ENCODE measurements around the gene PDE4D.

The PDE4D gene

DNA sequence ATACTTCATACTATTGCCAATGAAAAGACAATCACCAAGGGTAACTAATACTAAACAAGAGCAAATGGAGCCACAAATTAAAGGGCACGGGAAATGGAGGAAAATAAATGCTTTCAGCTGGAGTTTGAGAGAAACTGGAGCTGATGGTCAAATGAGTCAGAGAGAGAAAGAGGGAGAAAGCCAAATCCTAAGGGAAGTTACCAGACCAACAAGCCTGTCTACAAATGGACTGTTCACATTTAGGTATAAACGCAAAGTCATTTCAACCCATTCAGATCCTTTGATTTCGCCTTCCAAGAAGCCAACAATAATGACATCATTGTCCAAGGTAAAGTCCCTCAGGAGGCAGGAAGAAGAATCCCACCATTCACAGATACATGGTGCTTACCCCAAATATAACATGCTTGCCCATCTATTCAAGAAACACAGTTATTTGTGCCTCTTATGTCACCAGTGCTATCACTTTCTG is 958.9 kb downstream of the PDE4D start:
- DNase-seq = no peak

DNA sequence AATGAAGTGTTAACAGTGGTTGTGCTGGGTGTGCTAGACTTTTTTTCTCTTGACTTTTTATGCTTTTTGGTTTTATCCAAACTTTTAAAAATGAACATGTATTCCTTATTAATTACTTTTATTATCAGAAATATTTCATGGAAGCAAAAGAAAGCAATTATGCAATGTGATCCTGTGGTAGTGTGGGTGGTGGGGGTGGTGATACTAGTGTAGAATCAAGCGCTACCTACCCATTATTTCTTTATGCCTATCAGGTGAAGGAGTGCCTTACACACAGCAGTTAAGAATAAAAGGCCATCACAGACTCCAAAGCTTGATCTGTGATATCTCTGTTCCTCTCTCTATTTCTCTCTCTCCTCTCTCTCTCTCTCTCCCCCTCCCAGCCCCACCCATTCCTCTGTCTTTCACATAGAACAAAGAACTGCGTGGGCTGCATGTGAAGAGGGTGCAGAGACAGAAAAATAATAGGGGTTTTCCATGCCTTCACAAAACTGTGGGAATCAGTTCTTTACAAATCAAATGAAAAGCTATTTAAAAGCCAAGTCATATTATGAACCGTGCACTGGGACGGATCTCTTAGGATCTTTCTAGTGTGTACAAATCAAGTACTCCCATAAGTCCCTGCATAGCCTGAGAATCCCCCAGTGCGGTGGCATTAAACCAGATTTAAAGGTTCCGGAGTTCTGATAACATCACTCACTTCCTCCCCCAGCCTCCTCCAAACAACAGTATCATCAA is 959.5 kb downstream of the PDE4D start:
- DNase-seq = no peak

DNA sequence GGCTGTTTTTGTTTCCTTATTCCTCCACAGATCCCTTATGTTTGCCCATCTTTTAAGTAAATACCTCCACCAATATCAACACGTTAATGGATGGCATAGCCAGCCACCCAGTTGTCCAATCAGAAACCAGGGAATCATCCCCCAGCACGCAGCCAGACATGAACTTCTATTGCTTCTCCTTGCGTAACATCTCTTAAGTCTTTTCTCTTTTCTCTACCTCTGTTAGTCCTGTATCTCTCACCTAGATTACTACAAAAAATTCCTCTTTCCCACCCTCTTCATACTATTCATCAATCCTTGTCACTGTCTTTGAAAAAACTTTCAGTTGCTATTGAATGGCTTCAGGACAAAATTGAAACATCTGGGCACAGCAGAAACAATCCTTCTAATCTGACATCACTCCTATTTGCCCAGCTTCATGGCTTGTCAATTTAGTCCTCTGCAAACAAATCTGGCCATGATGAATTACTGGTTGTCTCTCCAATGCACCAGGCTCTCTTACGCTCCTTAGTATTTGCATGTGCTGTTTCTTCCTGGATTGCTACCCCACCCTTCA is 961.4 kb downstream of the PDE4D start:
- no peak for DNase-seq

DNA sequence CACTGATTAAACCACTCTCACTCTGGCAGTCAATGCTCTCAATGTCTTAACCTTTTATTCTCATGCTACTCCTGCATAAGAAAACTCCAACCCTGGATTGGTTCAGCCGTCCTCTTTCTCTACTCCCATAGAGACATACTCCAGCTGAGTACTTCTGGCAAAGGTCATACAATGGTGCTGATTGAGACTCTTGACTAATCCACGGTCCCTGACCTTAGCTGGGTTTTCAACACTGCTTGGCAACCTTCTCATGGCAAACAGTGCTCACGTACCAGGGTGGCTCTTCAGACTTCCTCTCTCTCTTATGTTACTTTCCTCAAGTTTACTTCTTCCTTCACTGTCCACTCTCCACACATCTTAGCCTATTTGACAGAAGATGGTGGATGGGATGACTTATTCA is 963.0 kb downstream of the PDE4D start:
- DNase-seq = no peak

DNA sequence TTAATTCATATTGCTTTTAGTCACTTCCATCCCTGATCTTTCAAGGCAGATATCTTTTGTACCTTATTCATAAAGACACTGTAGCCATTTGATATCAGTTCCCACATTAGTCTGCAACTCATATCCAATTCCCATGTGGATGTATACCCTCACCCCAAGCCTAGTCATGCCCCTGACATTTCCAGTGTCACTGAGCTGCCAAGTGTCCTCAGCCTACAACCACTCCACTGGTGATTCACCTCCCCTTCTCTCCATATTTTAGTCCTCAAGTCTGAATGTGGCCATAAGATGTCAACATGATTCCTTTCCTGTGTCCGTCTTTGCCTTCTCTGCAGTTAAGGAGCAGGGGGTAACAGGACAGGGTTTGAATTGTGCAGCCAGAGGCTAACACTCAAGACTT is 963.8 kb downstream of the PDE4D start:
- DNase-seq = no peak

DNA sequence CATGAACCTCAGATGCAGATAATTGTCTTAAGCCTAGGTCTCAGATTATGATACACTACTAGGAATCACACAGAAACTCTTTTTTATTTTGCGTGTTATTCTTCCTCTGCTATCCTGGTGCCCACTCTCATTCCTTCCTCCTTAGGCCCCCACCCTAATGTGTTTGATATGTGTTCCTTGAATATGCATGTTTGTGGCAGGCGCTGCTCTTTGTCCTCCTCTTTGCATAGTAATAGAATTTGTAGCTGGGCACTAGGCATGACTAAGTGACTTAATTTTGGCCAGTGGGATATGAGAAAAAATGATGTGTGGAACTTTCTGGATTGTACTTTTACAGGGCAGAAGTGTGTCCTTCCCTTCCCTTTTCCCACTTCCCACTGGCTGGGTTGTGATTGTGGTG is 965.6 kb downstream of the PDE4D start:
- no peak for DNase-seq

DNA sequence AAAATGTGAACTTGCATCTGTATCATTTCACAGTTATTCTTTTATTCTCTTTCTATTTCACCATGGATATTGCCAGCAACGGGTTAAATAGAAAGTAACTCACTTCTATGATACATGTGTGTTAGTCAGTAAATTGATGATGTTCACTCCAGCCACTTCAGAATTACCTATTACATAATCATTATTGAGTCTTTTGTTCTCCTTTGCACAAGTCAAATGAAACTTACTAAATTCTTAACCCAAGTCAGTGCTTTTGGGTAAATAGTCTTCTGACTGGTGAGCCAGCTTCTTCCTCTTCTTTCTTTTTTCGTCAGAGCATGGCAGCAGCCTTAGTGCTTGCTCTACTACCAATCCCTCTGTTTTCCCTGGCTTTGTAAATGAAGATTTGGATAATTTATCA is 966.3 kb downstream of the PDE4D start:
- no peak for DNase-seq

DNA sequence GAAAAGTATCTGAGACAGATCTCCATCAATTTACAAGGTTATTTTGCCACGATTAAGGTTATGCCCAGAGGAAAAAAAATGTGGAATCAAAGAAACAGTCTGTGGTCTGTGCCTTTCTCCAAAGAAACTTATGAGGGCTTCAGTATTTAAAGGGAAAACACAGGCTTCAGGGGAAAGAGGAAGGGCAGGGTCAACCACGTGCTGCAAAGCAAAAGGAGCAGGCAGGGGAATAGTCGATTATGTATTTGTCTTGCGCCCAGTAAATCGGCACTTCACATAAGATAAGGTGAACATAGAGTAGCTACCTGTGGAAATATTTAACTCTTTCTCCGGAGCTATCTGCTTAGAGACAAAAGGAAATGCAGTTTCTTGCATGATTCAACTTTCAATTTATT is 967.0 kb downstream of the PDE4D start:
- DNase-seq = no peak

DNA sequence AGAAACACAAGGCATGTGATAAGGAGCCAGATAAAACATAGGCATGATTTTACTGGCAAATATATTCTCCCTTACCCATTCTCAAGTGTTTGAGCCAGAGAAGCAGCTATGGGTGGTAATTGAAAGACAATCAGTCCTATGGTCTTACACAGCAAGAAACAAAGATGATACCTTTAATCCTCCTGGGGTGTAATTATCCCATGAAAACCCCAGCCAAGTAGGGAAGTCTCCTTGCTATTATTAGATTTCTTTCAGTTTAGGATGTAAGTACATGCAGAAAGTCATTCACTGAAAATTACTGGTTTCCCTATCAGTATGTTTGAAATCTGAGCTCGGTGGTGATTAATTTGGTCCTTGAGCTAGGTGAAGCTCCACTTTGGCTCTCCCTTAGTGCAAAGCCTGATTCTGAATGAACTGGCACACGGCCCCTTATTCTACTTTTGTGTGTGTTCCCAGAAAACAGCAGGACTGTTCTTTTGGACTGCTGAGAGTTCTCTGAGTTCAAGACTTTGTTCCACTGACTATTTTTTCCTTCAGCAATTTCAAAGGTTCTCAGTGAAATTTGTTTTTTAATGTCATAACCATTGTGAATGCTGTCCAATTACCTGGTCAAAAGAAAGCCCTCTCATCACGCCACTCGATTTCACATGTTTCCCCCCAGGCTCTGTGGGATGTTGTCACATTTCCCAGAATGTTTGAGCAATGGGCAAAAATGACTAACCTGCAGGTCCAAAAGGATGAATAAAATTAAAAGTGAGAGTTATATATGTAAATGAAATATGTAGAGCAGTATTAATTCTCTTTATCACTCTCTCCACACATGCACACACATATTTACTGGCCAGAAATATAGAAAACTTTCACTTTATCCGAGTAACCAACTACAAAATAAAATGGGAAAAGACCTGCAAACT is 967.6 kb downstream of the PDE4D start:
- DNase-seq = no peak

DNA sequence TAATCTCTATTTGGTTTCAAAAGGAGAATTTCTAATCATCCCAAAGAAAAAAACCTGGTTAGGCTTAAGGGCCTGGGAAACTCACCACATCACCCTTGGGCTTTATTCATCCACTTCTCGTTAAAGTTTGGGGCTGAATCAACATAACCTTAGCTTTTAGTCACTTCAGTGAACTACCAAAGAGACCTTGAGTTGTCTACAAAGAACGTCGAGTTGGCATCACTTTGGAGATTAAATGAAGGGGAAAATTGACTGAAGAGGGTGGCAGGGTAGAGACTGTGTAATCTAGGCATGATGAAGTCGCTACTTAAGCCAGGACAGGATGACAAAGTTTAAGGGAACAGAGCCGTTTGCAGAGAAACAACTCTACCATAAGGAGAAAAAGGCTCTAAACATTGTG is 969.2 kb downstream of the PDE4D start:
- no peak for DNase-seq

DNA sequence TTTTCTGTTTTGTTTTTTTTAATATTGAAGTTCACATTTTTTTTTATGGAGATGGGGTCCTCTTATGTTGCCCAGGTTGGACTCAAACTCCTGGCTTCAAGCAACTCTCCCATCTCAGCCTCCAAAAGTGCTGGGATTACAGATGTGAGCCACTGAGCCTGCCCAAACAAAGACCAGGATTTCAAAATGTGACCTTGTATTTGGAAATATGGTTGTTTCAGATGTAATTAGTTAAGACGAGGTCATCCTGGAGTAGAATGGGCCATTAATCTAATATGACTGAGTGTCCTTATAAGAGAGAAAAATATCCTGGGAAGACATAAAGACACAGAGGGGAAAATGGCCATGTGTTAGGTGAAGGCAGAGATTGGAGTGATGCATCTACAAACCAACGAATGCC is 970.2 kb downstream of the PDE4D start:
- DNase-seq = no peak

DNA sequence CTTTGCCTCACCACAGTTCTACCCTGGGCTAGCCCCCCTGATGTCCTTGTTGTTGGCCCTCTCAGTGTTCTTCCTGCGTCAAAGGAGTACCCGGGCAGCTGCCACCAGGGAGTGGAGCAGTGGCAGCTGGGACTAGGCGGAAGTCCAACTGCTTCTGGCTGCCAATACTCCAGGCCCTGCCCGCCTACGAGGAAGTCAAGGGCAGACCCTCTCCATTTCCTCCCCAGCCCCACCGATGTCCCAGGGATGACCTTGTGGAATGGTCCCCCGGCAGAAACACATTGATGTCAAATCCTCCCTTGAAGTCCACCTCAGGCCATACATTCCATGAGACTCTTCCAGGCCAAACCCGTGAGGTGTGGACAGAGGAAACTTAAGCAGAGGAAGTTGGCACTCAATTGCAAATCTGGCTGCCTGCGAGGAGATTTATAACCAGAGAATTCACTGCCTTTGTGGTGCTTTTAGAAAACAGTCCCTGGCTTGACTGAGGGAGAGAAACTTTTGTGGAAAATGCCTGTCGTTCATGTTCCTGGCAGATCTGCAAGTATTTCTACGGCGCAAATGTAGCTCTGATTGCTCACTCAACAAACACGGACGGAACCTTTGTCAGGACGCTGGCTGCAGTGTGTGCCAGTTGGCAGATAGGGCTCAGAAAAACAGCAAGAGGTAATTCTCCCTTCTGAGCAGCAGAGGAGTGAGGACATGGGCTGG is 970.9 kb downstream of the PDE4D start:
- no peak for DNase-seq

DNA sequence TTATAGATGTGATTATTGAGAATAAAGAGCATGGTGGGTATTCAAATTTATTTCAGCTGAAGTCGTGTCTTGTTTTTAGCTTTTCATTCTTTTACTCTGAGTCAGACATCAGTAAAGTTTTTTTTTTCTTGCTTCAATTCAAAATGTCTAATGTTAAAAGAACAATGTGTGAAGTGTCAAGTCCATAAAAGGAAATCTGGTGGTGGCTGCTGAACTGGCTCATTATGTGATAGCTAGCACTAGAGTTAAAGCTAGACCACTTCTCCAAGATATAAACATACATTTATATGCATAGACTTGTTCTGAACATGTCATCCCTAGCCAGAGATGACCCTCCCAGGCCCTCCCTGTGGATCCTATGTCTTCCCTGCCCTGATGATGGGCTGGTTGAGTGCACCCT is 972.4 kb downstream of the PDE4D start:
- no peak for DNase-seq

DNA sequence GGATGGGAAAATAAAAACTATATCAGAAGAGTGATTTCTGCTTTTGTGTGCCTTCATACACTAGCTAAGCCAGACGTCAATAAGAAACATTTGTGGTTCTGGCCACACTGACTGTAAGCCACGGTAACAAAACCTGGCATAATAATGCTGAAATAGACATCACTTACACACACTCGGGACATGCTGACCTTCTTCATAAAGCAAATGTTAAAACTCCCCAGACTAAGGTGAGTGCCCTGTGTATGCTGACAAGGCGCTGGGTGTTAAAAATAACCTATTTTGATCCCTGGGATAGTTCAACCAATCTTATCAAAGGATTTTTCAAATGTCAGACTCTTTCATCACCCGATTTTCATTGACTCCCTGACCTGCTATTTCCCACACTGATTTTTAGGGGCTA is 973.7 kb downstream of the PDE4D start:
- no peak for DNase-seq

All from activated T-cell treated with anti-CD3 and anti-CD28 coated beads, Interleukin-2, amount 50 U/mL, for 1 hour (primary cell).